ENCODE data around the gene TMA16.

GRCh38 chr4:163484906-163485305 lies 9.6 kb upstream of the TMA16 start:
- TF ChIP-seq, protein P1, sequence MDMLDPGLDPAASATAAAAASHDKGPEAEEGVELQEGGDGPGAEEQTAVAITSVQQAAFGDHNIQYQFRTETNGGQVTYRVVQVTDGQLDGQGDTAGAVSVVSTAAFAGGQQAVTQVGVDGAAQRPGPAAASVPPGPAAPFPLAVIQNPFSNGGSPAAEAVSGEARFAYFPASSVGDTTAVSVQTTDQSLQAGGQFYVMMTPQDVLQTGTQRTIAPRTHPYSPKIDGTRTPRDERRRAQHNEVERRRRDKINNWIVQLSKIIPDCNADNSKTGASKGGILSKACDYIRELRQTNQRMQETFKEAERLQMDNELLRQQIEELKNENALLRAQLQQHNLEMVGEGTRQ (IDR thresholded peaks at IDR 0.05; ENCODE audit: low read length): no peak
- TF ChIP-seq GTF2F1 (IDR thresholded peaks at IDR 0.05; ENCODE audit: borderline replicate concordance, low read depth, low read length) (no peak), EZH2 (IDR thresholded peaks at IDR 0.05; ENCODE audit: low read depth, low read length, severe bottlenecking) (no peak), YY1 (IDR thresholded peaks at IDR 0.05; ENCODE audit: low read depth, low read length) (no peak), CTCF (IDR thresholded peaks at IDR 0.05; ENCODE audit: control extremely low read depth in 1 of 3, insufficient read depth in 1 of 3, low read depth in 1 of 3, low read length in 3 of 3) (peak; percentile 31 to 55 (median 54); a peak in 3 of 4 replicates), JUN (IDR thresholded peaks at IDR 0.05; ENCODE audit: low read depth, low read length) (no peak), POLR2A (IDR thresholded peaks at IDR 0.05; ENCODE audit: control extremely low read depth in 1 of 2, low read depth in 2 of 2, low read length in 2 of 2) (no peak), SUZ12 (IDR thresholded peaks at IDR 0.05; ENCODE audit: low read length) (no peak)
